Measurements from ENCODE around the gene GHRH. TPM values are rescaled to one million over a fixed set of nuclear protein-coding genes. Genes with fewer than 3 reads are reported as not detected.

The GHRH gene
- total RNA-seq, 1 experiment from 2014 or later: not detected

- no peak overlapping the region for H3K4me3 ChIP-seq (ENCODE audit: low read length)
- H3K9ac ChIP-seq (ENCODE audit: low read length): no peak overlapping the region
- peaks cover 67% of the 10 kb centered on the region; the same call in 1 of the 2 replicates for H3K36me3 ChIP-seq (ENCODE audit: insufficient read depth, low read length)
- no peaks in the 10 kb centered on the region for H3K27me3 ChIP-seq (ENCODE audit: low read length)
- H3K9me3 ChIP-seq (ENCODE audit: low read length): no peaks in the 10 kb centered on the region
- no peaks in the 10 kb centered on the region for H4K20me1 ChIP-seq (ENCODE audit: insufficient read depth, low read depth, low read length)
- no peaks in the 10 kb centered on the region for H3K4me1 ChIP-seq (ENCODE audit: low read length)
- no peak overlapping the region for H3K27ac ChIP-seq (ENCODE audit: low read length)
- DNase-seq: no peak
- no peaks in the 10 kb centered on the region for H3K79me2 ChIP-seq (ENCODE audit: low read length)
- H2AFZ ChIP-seq (ENCODE audit: low read length): no peak overlapping the region
- H3K9me2 ChIP-seq (replicated peaks; ENCODE audit: insufficient read depth, low read length): no peaks in the 10 kb centered on the region
- H3K4me2 ChIP-seq (ENCODE audit: low read depth, low read length, poor library complexity, severe bottlenecking): no peak overlapping the region
Observed at GRCh38 chr20:37236462-37236861, 25.2 kb downstream of the GHRH start.

DNA sequence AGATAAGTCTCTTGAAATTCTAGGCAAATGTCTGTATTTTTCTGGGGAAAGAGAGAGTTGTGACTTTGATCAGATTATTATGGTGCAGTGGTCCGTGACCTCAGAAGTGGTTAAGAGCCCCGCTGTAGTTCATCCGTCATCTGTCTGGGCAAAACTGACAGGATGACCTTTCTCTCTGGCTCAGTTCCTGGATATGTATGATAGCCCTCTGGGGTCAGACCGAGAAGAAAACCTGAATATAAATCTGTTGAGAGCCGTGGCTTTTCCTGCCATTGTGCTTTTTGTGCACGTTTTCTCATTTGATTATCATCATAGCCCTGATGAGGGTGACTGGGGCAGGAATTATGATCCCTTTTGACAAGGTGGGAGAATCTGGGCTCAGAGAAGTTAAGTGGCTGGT, 26.5 kb downstream of the GHRH start:
- H3K9me3 ChIP-seq (ENCODE audit: low read length): no peaks in the 10 kb centered on the region
- H3K36me3 ChIP-seq (ENCODE audit: insufficient read depth, low read length): peaks cover 70% of the 10 kb centered on the region; the same call in 1 of the 2 replicates
- H3K27me3 ChIP-seq (ENCODE audit: low read length): no peaks in the 10 kb centered on the region
- no peak for DNase-seq
- no peak overlapping the region for H3K9ac ChIP-seq (ENCODE audit: low read length)
- H3K4me1 ChIP-seq (ENCODE audit: low read length): no peaks in the 10 kb centered on the region
- H2AFZ ChIP-seq (ENCODE audit: low read length): no peak overlapping the region
- H4K20me1 ChIP-seq (ENCODE audit: insufficient read depth, low read depth, low read length): no peaks in the 10 kb centered on the region
- H3K9me2 ChIP-seq (replicated peaks; ENCODE audit: insufficient read depth, low read length): no peaks in the 10 kb centered on the region
- H3K4me2 ChIP-seq (ENCODE audit: low read depth, low read length, poor library complexity, severe bottlenecking): no peak overlapping the region
- H3K4me3 ChIP-seq (ENCODE audit: low read length): no peak overlapping the region
- no peak overlapping the region for H3K27ac ChIP-seq (ENCODE audit: low read length)
- H3K79me2 ChIP-seq (ENCODE audit: low read length): no peaks in the 10 kb centered on the region

GRCh38 chr20:37234254-37234581, 27.4 kb downstream of the GHRH start:
- no peaks in the 10 kb centered on the region for H3K79me2 ChIP-seq (ENCODE audit: low read length)
- no peak overlapping the region for H2AFZ ChIP-seq (ENCODE audit: low read length)
- no peaks in the 10 kb centered on the region for H3K9me2 ChIP-seq (replicated peaks; ENCODE audit: insufficient read depth, low read length)
- no peaks in the 10 kb centered on the region for H3K4me1 ChIP-seq (ENCODE audit: low read length)
- no peak overlapping the region for H3K27ac ChIP-seq (ENCODE audit: low read length)
- no peak for DNase-seq
- H3K4me2 ChIP-seq (ENCODE audit: low read depth, low read length, poor library complexity, severe bottlenecking): no peak overlapping the region
- no peaks in the 10 kb centered on the region for H3K27me3 ChIP-seq (ENCODE audit: low read length)
- H3K4me3 ChIP-seq (ENCODE audit: low read length): no peak overlapping the region
- no peaks in the 10 kb centered on the region for H4K20me1 ChIP-seq (ENCODE audit: insufficient read depth, low read depth, low read length)
- peaks cover 70% of the 10 kb centered on the region; the same call in 1 of the 2 replicates for H3K36me3 ChIP-seq (ENCODE audit: insufficient read depth, low read length)
- H3K9me3 ChIP-seq (ENCODE audit: low read length): no peaks in the 10 kb centered on the region
- no peak overlapping the region for H3K9ac ChIP-seq (ENCODE audit: low read length)

- no peak for DNase-seq
- Histone ChIP-seq H3K9me2 (replicated peaks; ENCODE audit: insufficient read depth, low read length) (no peaks in the 10 kb centered on the region), H3K9me3 (ENCODE audit: low read length) (no peaks in the 10 kb centered on the region), H3K27me3 (ENCODE audit: low read length) (no peaks in the 10 kb centered on the region), H3K4me1 (ENCODE audit: low read length) (no peaks in the 10 kb centered on the region), H3K27ac (ENCODE audit: low read length) (no peak overlapping the region), H3K36me3 (ENCODE audit: insufficient read depth, low read length) (peaks cover 70% of the 10 kb centered on the region; the same call in 1 of the 2 replicates), H3K79me2 (ENCODE audit: low read length) (no peaks in the 10 kb centered on the region), H3K4me3 (ENCODE audit: low read length) (no peak overlapping the region), H4K20me1 (ENCODE audit: insufficient read depth, low read depth, low read length) (no peaks in the 10 kb centered on the region), H3K9ac (ENCODE audit: low read length) (no peak overlapping the region), H2AFZ (ENCODE audit: low read length) (no peak overlapping the region), H3K4me2 (ENCODE audit: low read depth, low read length, poor library complexity, severe bottlenecking) (no peak overlapping the region)
Observed at GRCh38 chr20:37233548-37234253, 27.9 kb downstream of the GHRH start.

- H3K9me3 ChIP-seq (ENCODE audit: low read length): no peaks in the 10 kb centered on the region
- no peaks in the 10 kb centered on the region for H3K4me1 ChIP-seq (ENCODE audit: low read length)
- no peaks in the 10 kb centered on the region for H3K27me3 ChIP-seq (ENCODE audit: low read length)
- peaks cover 75% of the 10 kb centered on the region for H3K36me3 ChIP-seq (ENCODE audit: insufficient read depth, low read length)
- no peak overlapping the region for H3K9ac ChIP-seq (ENCODE audit: low read length)
- DNase-seq: no peak
- no peak overlapping the region for H3K27ac ChIP-seq (ENCODE audit: low read length)
- H3K4me3 ChIP-seq (ENCODE audit: low read length): no peak overlapping the region
- H3K79me2 ChIP-seq (ENCODE audit: low read length): no peaks in the 10 kb centered on the region
- H2AFZ ChIP-seq (ENCODE audit: low read length): no peak overlapping the region
- H3K9me2 ChIP-seq (replicated peaks; ENCODE audit: insufficient read depth, low read length): no peaks in the 10 kb centered on the region
- H3K4me2 ChIP-seq (ENCODE audit: low read depth, low read length, poor library complexity, severe bottlenecking): no peak overlapping the region
- H4K20me1 ChIP-seq (ENCODE audit: insufficient read depth, low read depth, low read length): no peaks in the 10 kb centered on the region
Observed at GRCh38 chr20:37231947-37232630, 29.5 kb downstream of the GHRH start.

- Histone ChIP-seq H3K4me3 (ENCODE audit: low read length) (no peak overlapping the region), H4K20me1 (ENCODE audit: insufficient read depth, low read depth, low read length) (no peaks in the 10 kb centered on the region), H3K4me2 (ENCODE audit: low read depth, low read length, poor library complexity, severe bottlenecking) (no peak overlapping the region), H3K27ac (ENCODE audit: low read length) (no peak overlapping the region), H3K4me1 (ENCODE audit: low read length) (no peaks in the 10 kb centered on the region), H3K9ac (ENCODE audit: low read length) (no peak overlapping the region), H3K27me3 (ENCODE audit: low read length) (no peaks in the 10 kb centered on the region), H3K36me3 (ENCODE audit: insufficient read depth, low read length) (peaks cover 72% of the 10 kb centered on the region), H3K79me2 (ENCODE audit: low read length) (no peaks in the 10 kb centered on the region), H3K9me3 (ENCODE audit: low read length) (no peaks in the 10 kb centered on the region), H3K9me2 (replicated peaks; ENCODE audit: insufficient read depth, low read length) (no peaks in the 10 kb centered on the region), H2AFZ (ENCODE audit: low read length) (no peak overlapping the region)
- no peak for DNase-seq
Observed at GRCh38 chr20:37230200-37230599, 31.4 kb downstream of the GHRH start.

DNA sequence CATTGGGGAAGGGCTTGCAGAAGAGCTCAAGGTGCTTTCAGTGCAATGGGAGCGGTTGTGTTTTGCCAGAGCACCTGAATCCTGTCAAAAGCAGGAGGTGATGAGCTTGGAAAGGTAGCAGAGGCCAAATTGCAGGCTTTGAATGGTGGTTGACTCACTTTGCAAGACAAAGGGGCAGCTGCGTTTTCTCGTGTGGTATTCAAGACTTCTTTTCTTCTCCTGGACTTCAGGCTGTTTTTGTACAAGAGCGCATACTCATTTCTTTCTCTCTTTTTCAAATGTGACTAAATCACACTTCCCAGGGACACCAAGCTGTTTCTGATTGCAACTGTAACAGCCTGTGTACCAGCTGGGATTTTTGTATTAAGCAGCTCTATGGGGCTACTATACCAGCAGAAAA, 32.3 kb downstream of the GHRH start:
- H3K27ac ChIP-seq (ENCODE audit: low read length): no peak overlapping the region
- H3K9ac ChIP-seq (ENCODE audit: low read length): no peak overlapping the region
- H3K4me3 ChIP-seq (ENCODE audit: low read length): no peak overlapping the region
- no peaks in the 10 kb centered on the region for H3K9me2 ChIP-seq (replicated peaks; ENCODE audit: insufficient read depth, low read length)
- no peak for DNase-seq
- no peaks in the 10 kb centered on the region for H4K20me1 ChIP-seq (ENCODE audit: insufficient read depth, low read depth, low read length)
- H3K4me2 ChIP-seq (ENCODE audit: low read depth, low read length, poor library complexity, severe bottlenecking): no peak overlapping the region
- H3K36me3 ChIP-seq (ENCODE audit: insufficient read depth, low read length): peaks cover 77% of the 10 kb centered on the region
- H2AFZ ChIP-seq (ENCODE audit: low read length): no peak overlapping the region
- no peaks in the 10 kb centered on the region for H3K27me3 ChIP-seq (ENCODE audit: low read length)
- no peaks in the 10 kb centered on the region for H3K79me2 ChIP-seq (ENCODE audit: low read length)
- no peaks in the 10 kb centered on the region for H3K4me1 ChIP-seq (ENCODE audit: low read length)
- no peaks in the 10 kb centered on the region for H3K9me3 ChIP-seq (ENCODE audit: low read length)

- Histone ChIP-seq H3K9me2 (replicated peaks; ENCODE audit: insufficient read depth, low read length) (no peaks in the 10 kb centered on the region), H3K4me2 (ENCODE audit: low read depth, low read length, poor library complexity, severe bottlenecking) (no peak overlapping the region), H3K79me2 (ENCODE audit: low read length) (no peaks in the 10 kb centered on the region), H3K36me3 (ENCODE audit: insufficient read depth, low read length) (peaks cover 80% of the 10 kb centered on the region), H3K4me3 (ENCODE audit: low read length) (no peak overlapping the region), H4K20me1 (ENCODE audit: insufficient read depth, low read depth, low read length) (no peaks in the 10 kb centered on the region), H3K9ac (ENCODE audit: low read length) (no peak overlapping the region), H3K27me3 (ENCODE audit: low read length) (no peaks in the 10 kb centered on the region), H2AFZ (ENCODE audit: low read length) (no peak overlapping the region), H3K27ac (ENCODE audit: low read length) (no peak overlapping the region), H3K9me3 (ENCODE audit: low read length) (no peaks in the 10 kb centered on the region), H3K4me1 (ENCODE audit: low read length) (no peaks in the 10 kb centered on the region)
- no peak for DNase-seq
Observed at GRCh38 chr20:37228656-37229055, 33.0 kb downstream of the GHRH start.
